HG03095 (cell line): ENCODE data around the gene WASF3.
"Not testable (repeated sequence)": the region's sequence is repeated elsewhere in the genome, so short reads cannot be mapped to it uniquely, and the experiment has no call there.

Experiments
- ATAC-seq: cut with Tn5 transposase; IDR thresholded peaks from one replicate; pipeline ENCODE4 v1.9.1; 2021; ENCODE audit warnings: moderate library complexity; ENCODE audit not compliant: unreplicated experiment

The WASF3 gene

DNA sequence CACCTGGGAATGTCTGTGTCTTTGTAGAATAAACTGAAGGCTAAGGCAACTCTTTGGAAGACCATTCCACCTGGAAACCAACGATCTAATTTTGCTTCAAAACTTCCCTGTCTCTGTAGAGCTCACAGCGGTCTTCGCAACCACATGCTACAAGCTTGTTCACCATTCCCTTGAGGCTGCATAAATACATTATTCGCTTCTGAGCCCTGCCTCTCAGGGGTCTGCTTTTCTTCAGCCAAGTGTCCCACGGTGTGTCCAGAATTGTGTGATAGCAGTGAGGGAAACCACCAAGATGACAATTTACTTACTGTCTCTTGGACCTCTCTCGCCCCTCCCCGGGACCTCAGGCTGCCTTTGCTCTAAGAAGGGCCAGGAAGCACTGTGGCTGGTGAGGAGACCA lies 152.0 kb downstream of the WASF3 start:
- ATAC-seq: no peak

DNA sequence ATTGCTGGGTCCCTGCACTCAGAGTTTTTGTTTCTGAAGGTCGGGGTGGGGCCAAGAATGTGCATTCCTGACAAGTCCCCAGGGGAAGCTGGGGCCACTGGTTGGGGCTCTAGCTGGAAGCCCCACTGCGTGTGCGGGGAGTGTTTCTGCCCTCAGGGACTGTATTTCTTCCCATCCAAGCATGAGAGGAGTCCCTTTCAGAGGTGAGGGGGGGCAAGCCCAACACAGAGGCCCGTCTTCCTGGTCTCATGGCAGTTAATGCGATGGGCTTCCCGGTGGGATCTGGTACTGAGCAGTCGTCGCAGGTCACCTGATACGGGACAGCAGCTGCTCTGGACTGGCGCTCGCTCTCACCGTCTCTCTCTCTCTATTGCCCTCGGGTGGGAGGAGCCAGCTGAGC lies 152.7 kb downstream of the WASF3 start:
- ATAC-seq: no peak

DNA sequence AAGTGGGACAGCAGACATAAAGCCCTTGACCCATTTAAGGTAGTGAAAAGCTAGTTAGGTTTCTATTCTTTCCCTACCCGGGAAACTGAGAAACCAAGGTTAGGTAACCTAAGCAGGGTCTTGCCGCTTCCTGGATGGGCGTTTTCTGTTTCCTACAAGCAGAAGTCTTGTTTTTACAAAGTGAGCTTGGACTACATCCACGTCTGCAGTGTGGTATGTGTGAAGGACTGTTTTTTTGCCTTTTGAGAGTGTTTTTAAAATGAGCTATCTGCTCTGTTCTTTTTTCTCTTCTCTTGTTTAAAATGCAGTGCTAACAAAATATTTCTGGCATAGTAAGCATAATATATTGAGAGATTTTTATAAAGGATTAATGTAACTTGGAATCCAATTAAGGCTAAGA lies 153.7 kb downstream of the WASF3 start:
- ATAC-seq: no peak

DNA sequence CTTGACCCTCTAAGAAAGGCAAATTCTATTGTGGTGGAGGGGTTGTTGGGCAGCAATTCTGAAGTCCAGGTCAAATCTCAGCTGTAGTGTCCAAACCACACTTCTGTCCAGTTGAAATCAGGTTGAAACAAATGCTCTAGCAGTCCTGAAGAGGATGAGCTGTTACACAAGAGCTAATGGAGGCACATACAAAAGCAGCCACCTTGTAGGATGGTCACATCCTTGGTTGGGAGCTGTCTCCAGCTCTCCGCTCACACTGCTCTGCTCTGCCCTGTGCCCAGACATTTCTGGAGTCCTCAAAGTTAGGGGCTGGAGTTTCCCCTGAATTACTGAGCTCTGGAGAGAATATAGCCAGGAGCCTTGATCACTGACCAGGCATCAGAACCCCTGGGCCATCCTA lies 155.9 kb downstream of the WASF3 start:
- ATAC-seq: no peak

DNA sequence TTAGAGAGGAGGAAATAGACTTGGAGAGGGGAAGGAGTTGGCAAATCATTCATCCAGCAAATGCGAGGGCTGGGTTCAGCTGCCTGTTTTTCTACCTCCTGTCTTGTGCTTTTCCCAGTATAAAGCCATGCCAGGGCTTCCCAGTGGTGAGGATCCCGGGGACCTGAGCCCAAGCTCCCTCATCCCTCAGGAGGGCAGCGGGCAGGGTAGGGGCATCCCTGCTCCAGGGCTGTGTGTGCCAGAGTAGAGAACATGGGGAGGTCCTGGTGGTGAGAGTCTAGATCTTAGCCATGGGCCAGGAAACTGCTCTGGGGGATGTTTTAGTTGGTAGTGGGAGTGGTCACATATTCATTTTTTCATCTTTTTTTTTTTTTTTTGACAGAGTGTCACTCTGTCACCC lies 159.5 kb downstream of the WASF3 start:
- ATAC-seq: no peak

DNA sequence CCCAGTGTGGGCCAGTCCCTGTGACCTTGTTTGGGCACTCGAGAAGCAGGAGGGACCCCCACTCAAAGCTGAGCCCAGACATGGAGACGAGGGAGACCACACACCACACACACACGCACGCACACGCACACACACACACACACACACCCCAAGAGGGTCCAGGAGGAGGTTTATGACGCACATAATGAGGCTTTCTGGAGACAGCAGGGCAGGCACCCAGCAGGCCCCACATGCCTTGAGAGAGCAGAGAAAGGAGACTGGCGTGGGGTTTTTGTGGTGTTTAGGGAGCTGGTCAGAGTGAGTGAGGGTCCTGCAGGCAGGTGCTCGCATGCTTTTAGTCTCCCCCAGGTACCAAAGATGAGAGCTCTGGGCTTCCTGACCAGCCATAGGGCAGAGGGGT lies 160.7 kb downstream of the WASF3 start:
- ATAC-seq: no peak

DNA sequence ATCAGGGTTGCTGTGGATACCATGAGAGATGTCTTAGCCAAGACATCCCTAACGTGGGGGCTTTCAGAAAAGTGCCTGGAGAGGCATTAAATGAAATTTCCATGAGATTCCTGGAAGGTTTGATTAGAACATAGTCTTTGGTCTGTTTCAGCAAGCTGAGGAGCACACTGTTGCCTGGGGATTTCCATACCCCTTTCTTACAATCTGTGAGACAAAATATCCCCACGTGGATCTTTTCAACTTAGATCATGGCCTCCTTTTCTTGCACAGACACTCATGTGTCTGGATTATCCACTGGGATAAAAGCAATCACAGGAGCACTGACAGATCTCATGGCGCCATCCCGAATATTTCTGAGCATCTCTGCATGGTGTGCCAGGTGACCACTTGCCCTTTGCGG lies 161.4 kb downstream of the WASF3 start:
- no peak for ATAC-seq

DNA sequence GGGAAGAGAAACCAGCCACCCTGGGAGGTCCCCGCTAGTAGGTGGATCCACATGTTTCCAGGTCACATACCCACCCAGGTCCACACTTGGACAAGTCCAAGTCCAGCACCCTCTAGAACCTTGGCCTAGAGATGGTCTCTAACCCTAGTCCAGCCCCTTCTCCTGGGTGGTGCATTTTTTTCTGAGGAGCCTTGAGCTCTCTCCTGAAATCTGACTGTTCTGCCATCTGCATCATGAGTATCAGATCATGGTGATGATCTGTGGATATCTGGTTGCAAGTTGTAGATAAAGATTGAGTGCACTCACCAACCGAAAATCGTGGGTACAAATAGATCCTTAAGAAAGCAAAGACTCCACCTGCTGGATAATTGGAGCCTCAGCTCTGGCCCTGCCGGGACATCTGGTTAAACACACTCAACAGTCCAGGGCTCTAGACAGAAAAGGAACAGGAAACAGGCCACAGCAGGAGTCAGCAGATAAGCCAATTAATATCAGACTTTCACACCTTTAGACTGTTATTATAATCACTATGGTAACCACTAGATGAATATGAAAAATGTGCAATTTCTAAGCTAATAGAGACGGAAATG lies 162.0 kb downstream of the WASF3 start:
- no peak for ATAC-seq

DNA sequence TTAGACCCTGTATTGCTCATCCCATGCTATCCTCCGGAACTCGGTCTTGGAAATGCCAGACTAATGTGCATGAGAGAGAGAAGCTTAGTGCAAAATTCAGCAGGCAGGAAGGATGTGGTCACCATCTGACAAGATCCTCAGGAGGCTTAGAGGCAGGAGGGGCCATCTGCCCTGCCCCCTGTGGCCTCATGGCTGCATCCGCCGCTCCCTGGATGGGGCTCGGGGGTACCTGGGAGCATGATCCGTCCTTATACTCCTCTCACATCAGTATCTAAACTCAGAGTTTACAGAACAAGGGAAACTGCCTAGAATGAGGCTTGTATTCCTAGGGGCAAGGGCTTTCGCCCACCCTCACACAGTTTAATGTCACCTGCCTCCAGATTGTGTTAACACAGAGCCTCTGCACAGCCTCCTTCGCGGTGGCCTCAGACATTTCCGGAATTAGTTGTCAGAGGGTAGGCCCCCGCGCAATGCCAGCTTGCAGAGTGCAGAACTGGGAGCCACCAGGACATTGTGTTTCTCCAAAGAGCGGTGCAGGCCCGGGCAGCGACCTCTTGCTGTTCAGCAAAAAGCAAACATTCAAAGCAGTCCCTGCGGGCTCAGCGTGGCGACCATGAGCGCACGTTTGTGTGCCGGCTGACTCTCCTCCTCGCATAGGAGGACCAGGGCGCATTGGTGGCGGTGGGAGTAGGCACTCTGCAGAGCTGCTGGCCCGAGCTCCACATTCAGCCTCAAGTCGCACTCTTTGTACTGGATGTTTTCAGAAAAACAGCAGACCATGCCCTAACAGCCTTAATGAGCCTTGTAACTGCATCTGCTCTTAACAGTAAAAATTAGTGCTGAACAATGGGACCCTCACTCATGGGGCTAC lies 164.0 kb downstream of the WASF3 start:
- ATAC-seq: no peak

DNA sequence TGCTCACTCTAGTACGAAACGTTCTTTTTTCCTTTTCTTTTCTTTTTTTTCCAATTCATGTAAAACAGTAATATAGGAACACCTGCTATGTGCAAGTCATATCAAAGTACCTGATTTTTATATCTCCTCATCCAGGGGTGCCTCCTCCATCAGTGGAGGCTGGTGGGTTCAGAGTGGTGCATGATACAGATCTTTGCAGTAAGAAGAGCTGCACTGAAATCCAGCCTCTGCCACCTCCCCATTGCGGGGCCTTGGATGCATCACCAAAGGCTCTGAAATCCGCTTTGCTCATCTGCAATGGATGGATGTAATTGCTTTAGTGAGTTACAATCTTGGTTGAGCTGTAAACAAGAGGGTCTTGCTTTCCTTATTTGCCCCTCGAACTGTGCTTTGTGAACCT lies 164.8 kb downstream of the WASF3 start:
- ATAC-seq: no peak

DNA sequence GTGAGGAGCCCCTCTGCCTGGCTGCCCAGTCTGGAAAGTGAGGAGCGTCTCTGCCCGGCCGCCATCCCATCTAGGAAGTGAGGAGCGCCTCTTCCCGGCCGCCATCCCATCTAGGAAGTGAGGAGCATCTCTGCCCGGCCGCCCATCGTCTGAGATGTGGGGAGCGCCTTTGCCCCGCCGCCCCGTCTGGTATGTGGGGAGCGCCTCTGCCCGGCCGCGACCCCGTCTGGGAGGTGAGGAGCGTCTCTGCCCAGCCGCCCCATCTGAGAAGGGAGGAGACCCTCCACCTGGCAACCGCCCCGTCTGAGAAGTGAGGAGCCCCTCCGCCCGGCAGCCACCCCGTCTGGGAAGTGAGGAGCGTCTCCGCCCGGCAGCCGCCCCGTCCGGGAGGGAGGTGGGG lies 166.1 kb downstream of the WASF3 start:
- ATAC-seq: not testable (repeated sequence)

DNA sequence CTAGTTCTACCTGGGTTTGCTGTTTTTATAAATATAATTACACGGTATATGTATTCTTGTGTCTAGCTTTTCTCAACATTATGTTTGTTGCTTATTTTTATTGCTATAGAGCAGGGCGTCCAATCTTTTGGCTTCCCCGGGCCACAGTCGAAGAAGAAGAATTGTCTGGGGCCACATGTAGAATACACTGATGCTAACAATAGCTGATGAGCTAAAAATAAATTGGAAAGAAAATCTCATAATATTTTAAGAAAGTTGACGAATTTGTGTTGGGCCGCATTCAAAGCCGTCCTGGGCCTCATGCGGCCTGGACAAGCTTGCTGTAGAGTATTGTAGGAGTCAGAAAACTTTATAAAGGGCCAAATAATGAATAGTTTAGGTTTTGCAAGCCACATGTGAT lies 169.2 kb downstream of the WASF3 start:
- no peak for ATAC-seq

DNA sequence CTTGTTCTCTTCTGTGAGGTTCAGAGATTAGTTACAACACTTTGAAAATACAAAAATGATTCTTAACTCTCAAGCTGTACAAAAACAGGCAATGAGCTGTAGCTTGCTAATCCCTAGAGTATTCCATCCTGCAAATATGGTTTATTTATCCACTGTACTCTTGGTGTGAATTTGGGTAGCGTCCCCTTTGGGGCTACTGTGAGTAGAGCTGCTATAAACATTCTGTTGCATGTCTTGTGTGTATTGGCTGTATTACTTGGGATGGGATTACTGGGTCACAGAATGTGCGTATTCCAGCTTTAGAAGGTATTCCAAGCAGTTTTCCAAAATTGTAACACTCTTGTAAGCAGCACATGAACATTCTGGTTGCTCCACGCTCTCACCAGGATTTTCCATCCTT lies 169.6 kb downstream of the WASF3 start:
- ATAC-seq: no peak

DNA sequence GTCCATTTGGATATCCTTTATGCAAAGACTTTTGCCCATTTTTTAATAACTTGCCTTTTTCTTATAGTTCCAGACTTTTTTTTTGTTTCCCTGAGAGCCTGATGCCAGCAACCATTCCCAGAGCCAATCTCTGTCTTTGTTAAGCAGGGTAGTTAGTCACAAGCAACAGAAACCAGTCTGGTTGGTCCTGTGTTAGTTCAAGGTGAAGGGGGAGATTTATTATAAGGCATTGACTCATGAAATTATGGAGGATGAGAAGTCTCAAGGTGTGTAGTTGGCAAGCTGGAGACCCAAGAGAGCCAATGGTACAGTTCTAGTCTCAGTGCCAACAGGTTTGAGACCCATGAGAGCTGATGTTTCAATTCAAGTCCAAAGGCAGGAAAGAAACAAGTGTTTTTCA lies 170.2 kb downstream of the WASF3 start:
- no peak for ATAC-seq

DNA sequence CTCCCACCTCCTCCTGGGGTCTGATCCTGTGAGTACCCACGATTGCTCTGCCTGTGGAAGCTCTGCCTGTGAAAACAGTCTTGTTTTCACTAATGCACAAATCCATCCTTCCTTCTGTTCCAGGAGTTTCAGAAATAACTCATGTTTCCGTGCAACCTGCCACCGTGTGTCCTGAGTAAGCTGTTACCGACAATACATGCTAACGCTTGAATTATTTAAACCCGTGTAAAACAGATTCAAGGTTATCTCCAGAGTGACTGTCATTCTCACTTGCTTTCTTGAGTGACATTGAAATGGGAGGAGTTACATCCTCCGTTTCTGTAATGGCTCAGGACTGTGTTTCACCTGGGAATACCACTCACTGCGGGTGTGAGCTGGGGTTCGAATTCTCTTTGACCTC lies 178.2 kb downstream of the WASF3 start:
- no peak for ATAC-seq
